Measurements from ENCODE around the gene CPEB3. TPM values are rescaled to one million over a fixed set of nuclear protein-coding genes. Genes with fewer than 3 reads are reported as not detected.

Gene CPEB3
- total RNA-seq, 2 donors from 2014 or later: 10.6 to 16.9 TPM

- H3K27me3 ChIP-seq (replicated peaks; ENCODE audit: insufficient read depth): no peaks in the 10 kb centered on the region
- TF ChIP-seq CTCF (IDR thresholded peaks at IDR 0.05) (no peak), POLR2A (IDR thresholded peaks at IDR 0.05) (no peak), POLR2AphosphoS5 (IDR thresholded peaks at IDR 0.05) (no peak)
- no peak overlapping the region for H3K4me3 ChIP-seq
- intact Hi-C loops (cut with DNase I): no loop called here
- H3K36me3 ChIP-seq: no peaks in the 10 kb centered on the region
- H3K27ac ChIP-seq: no peak overlapping the region
- WGBS: 88% methylated on average over 2 of the region's 2 CpGs
- no peaks in the 10 kb centered on the region for H3K9me3 ChIP-seq
- DNase-seq (ENCODE audit: low spot score): no peak
- H3K4me1 ChIP-seq (replicated peaks): no peaks in the 10 kb centered on the region
These were observed 42.3 kb downstream of the CPEB3 start for GRCh38 chr10:92248566-92248965.

GRCh38 chr10:92244796-92245195 lies 46.1 kb downstream of the CPEB3 start:
- DNase-seq (ENCODE audit: low spot score): no peak
- Histone ChIP-seq H3K4me3 (no peak overlapping the region), H3K36me3 (no peaks in the 10 kb centered on the region), H3K4me1 (replicated peaks) (peaks cover 3% of the 10 kb centered on the region), H3K9me3 (no peaks in the 10 kb centered on the region), H3K27ac (no peak overlapping the region), H3K27me3 (replicated peaks; ENCODE audit: insufficient read depth) (no peaks in the 10 kb centered on the region)
- WGBS: 68% methylated on average over 3 of the region's 3 CpGs
- intact Hi-C loops (cut with DNase I): no loop called here
- TF ChIP-seq CTCF (IDR thresholded peaks at IDR 0.05): no peak
- TF ChIP-seq POLR2AphosphoS5 (IDR thresholded peaks at IDR 0.05): no peak
- no peak for TF ChIP-seq POLR2A (IDR thresholded peaks at IDR 0.05)

GRCh38 chr10:92242910-92243671 lies 47.8 kb downstream of the CPEB3 start:
- peak overlapping the region; percentile 7 to 16 for H3K4me3 ChIP-seq
- H3K4me1 ChIP-seq (replicated peaks): peaks cover 3% of the 10 kb centered on the region
- no peaks in the 10 kb centered on the region for H3K9me3 ChIP-seq
- TF ChIP-seq CTCF (IDR thresholded peaks at IDR 0.05): no peak
- no peak for TF ChIP-seq POLR2A (IDR thresholded peaks at IDR 0.05)
- TF ChIP-seq POLR2AphosphoS5 (IDR thresholded peaks at IDR 0.05): peak; percentile 73
- DNase-seq (ENCODE audit: low spot score): peak; percentile 63
- intact Hi-C loops (cut with DNase I): no loop called here
- no peaks in the 10 kb centered on the region for H3K27me3 ChIP-seq (replicated peaks; ENCODE audit: insufficient read depth)
- H3K36me3 ChIP-seq: no peaks in the 10 kb centered on the region
- peak overlapping the region; percentile 55 to 77 for H3K27ac ChIP-seq
- 8% methylated on average over 8 of the region's 8 CpGs for WGBS

- 54% methylated on average over 2 of the region's 2 CpGs for WGBS
- Histone ChIP-seq H3K27me3 (replicated peaks; ENCODE audit: insufficient read depth) (no peaks in the 10 kb centered on the region), H3K36me3 (no peaks in the 10 kb centered on the region), H3K4me3 (no peak overlapping the region), H3K9me3 (no peaks in the 10 kb centered on the region), H3K27ac (no peak overlapping the region), H3K4me1 (replicated peaks) (peaks cover 3% of the 10 kb centered on the region)
- DNase-seq (ENCODE audit: low spot score): no peak
- no peak for TF ChIP-seq POLR2AphosphoS5 (IDR thresholded peaks at IDR 0.05)
- intact Hi-C loops (cut with DNase I): no loop called here
These were observed 48.5 kb downstream of the CPEB3 start for GRCh38 chr10:92242380-92242779.

GRCh38 chr10:92241501-92241900 lies 49.4 kb downstream of the CPEB3 start:
- TF ChIP-seq POLR2A (IDR thresholded peaks at IDR 0.05): no peak
- no peak for TF ChIP-seq CTCF (IDR thresholded peaks at IDR 0.05)
- TF ChIP-seq POLR2AphosphoS5 (IDR thresholded peaks at IDR 0.05): no peak
- Histone ChIP-seq H3K36me3 (no peaks in the 10 kb centered on the region), H3K4me1 (replicated peaks) (peaks cover 3% of the 10 kb centered on the region), H3K9me3 (no peaks in the 10 kb centered on the region), H3K4me3 (peak overlapping the region in 1 of 2 donors; percentile 74), H3K27ac (peak overlapping the region; percentile 87 to 92), H3K27me3 (replicated peaks; ENCODE audit: insufficient read depth) (no peaks in the 10 kb centered on the region)
- WGBS: 51% methylated on average over 1 of the region's 1 CpG
- no peak for DNase-seq (ENCODE audit: low spot score)
- intact Hi-C loops (cut with DNase I): no loop called here

All from prostate gland (tissue), 2 donors.